H54 (cell line): ENCODE measurements around the gene HLF.
"Not testable (repeated sequence)": the region's sequence is repeated elsewhere in the genome, so short reads cannot be mapped to it uniquely, and the experiment has no call there.

Experiments
- DNase-seq: peaks from one replicate; pipeline ENCODE4 v3.0.0; 2011; ENCODE audit warnings: low spot score, mixed read lengths; ENCODE audit not compliant: insufficient read length
- FAIRE-seq: peaks from 3 replicates; lab custom pipeline; 2011; peaks lifted over from hg19 to GRCh38; lab: Jason Lieb, UNC
- POLR2A ChIP-seq: IDR thresholded peaks from 2 replicates; pipeline ENCODE4 v1.6.1; 2011; ENCODE audit warnings: low read depth, mild to moderate bottlenecking, low read length

The HLF gene

DNA sequence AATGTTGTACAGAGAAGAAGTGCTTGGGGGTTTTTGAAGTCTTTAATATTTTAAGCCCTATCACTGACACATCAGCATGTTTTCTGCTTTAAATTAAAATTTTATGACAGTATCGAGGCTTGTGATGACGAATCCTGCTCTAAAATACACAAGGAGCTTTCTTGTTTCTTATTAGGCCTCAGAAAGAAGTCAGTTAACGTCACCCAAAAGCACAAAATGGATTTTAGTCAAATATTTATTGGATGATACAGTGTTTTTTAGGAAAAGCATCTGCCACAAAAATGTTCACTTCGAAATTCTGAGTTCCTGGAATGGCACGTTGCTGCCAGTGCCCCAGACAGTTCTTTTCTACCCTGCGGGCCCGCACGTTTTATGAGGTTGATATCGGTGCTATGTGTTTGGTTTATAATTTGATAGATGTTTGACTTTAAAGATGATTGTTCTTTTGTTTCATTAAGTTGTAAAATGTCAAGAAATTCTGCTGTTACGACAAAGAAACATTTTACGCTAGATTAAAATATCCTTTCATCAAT lies 57.8 kb downstream of the HLF start:
- FAIRE-seq = no peak
- no peak for TF ChIP-seq POLR2A
- no peak for DNase-seq

DNA sequence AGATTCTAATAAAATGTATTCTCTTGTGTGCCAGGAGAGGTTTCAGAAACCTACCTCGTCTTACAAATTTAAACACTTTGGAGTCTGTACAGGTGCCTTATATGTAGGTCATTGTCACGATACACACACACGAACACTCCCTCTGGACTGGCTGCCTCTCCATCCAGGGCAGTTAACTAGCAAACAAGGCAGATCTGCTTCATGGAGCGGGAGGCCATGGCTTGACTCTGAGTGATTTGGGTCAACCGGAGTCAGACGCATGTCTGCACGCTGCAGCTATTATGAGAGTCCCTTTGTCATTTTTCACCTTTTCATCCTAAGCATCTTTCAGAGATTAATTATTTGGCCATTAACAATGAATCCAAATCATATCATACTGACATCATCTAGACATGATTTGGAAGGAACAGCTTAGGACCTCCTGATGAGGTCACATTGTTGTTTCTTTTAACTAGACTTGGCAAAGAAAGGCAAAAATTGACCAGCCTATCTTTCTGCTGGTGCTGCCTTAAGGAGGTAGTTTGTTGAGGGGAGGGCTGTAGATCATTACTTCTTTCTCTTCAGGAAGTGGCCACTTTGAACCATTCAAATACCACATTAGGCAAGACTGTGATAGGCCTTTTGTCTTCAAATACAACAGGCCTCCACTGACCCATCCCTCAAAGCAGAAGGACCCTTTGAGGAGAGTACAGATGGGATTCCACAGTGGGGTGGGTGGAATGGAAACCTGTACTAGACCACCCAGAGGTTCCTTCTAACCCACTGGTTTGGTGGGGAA lies 58.9 kb downstream of the HLF start:
- no peak for DNase-seq
- FAIRE-seq = no peak
- no peak for TF ChIP-seq POLR2A

- no peak for DNase-seq
- TF ChIP-seq POLR2A = no peak
- no peak for FAIRE-seq
Observed at GRCh38 chr17:55324296-55324978, 59.7 kb downstream of the HLF start.

DNA sequence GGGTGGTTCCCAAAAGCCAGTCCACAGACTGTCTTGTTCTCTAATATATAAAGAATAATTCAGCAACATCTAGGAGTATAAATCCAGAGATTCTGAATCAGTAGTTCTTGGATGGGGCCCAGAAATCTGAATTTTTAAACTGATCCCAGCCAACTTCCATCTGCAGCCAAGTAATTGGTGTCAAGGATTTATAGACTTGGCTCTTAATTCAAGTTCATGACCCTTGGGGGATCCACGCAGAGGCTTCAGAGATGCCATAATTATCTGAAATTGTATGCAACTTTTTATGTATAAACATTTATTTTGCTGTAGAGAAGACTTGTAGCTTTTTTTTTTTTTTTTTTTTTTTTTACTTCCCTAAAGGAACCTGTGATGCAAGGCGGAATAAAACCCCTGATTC lies 60.6 kb downstream of the HLF start:
- no peak for DNase-seq
- TF ChIP-seq POLR2A = no peak
- no peak for FAIRE-seq

DNA sequence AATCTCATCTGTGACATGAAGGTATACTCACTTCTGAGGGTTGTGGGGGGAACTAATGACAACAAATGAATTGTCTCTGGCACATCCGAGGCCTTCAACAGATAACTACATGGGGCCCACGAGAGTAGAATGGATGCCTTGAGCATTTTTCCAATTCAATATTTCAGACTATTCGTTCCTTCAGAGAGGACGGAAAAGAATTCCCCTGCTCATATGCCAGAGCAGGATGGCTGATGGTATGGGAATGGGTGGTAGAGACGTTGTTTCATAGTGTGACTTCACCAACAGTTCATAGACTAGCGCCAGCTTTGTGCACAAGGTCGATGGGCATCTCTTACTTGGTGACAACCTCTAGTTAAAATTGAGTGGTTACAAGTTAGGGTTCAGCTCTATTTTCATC lies 61.3 kb downstream of the HLF start:
- DNase-seq (no peak), FAIRE-seq (no peak)
- no peak for TF ChIP-seq POLR2A

DNA sequence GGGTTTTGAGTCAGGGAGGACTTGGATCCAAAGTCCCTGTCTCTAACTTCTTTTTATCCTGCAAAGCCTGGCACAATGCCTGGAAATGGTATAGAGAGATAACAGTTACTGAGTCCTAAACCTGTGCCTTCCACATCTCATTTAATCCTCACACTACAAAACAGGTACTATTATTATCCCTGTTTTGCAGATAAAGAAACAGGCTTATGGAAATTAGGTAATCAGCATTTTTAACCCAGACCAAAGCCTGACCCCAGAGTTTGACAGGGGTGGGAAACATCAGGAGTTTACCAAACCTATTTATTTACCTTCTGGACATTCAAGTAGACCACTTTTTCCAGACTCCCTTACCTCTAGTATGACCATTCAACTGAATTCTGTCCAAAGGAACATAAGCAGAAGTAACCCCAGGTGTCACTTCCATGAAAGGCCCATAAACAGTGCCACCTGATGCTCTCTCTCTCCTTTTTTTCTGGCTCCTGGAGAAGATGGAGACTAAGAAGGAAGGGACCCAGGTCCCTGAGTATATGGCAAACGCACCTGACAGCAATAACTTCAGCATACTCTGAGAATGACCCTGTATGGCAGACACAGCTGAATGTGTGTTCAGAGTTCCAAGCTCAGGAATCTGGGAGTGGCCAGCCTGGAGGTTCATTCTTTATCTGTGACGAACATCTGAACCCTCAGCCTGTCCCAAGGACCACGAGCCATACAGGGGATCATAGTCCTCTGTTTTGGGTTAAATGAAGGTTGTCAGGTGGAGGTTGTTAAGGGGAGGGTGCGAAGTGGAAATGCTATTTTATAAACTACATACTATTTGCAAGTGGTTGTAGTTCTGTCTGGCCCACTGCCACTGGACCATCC lies 62.7 kb downstream of the HLF start:
- TF ChIP-seq POLR2A = no peak
- FAIRE-seq (no peak), DNase-seq (no peak)

DNA sequence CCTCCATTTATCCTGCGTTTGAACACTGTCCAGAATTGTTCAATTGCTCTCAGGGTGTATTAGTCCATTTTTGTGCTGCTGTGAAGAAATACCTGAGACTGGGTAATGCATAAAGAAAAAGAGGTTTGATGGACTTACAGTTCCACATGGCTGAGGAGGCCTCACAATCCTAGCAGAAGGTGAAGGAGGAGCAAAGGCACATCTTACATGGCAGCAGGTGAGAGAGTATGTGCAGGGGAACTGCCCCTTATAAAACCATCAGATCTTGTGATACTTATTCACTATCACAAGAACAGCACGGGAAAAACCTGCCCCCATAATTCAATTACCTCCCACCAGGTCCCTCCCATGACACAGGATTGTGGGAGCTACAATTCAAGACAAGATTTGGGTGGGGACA lies 63.8 kb downstream of the HLF start:
- DNase-seq, FAIRE-seq: not testable (repeated sequence)

DNA sequence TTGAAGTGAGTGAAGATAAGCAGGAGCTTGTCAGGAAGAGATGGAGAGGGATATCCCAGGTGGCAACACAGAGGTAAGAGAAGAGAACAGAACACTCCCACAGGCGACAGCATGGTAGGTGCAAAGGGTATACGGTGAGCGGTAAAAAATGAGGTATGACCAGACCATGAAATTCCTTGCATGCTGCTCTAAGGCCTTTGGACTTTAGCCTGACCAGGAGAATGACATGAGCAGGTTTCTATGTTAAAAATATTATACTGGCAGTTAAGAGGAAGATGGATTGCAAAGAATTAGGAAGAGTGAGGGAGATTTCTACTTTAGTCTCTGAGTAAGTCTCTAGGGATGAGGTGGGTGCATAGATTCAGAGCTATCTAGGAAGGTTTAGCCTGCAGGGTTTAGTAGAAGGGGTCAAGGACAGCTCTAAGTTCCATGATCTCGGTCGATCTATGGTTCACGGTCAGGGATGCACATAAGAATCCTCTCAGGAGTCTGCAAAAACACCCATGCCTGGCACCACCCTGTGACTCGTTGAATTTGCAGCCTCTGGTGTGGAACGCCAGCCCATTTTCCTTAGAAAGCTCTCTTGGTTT lies 65.7 kb downstream of the HLF start:
- no peak for FAIRE-seq
- no peak for TF ChIP-seq POLR2A
- no peak for DNase-seq

DNA sequence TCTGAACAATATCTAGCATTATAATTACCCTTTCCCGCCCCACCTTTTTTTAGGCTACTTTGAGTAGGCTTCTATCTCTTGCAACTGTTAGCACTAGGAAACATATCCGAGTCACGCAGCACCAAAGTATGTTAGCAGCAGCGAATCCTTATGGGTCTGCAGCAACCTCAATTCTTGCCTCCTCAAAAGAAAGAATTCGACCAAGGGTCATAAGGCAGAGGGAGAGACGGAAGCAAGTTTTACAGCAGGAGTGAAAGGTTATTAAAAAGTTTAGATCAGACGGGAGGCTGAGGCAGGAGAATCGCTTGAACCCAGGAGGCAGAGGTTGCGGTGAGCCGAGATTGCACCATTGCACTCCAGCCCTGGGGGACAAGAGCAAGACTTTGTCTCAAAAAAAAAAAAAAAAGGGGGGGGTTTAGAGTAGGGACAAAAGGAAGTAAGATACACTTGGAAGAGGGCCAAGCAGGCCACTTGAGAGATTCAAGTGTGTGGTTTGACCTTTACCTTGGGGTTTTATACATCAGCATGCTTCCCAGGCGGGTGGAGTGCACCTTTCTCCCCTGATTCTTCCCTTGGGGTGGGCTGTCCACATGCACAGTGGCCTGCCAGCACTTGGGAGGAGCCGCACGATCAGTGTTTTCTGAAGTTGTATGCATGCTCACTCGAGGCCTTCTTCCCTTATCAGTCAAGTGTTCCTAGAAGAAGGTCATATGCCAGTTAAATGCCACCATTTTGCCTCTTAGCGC lies 67.7 kb downstream of the HLF start:
- DNase-seq (no peak), FAIRE-seq (no peak)
- no peak for TF ChIP-seq POLR2A

DNA sequence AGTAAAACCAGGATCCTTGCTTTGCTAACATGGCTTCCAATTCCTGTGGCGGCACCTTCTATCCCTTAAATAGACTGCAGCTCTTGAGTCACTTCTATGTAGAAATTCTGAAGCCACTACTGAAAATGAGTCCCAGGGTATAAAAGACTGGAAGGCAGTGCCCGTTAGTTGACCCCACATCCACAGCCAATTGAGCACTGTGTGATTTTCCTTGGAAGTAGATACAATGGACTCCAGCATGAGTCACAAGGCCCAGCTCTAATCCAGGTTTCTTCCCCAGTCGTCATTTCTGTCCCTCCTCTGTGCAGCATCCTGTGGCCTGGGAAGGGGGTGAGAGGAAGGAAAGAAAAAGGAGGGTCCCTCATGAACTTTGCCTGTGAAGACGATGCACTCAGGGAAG lies 69.5 kb downstream of the HLF start:
- TF ChIP-seq POLR2A = no peak
- FAIRE-seq (no peak), DNase-seq (no peak)

- no peak for TF ChIP-seq POLR2A
- DNase-seq = no peak
- FAIRE-seq = no peak
Observed at GRCh38 chr17:55334881-55335540, 70.3 kb downstream of the HLF start.

GRCh38 chr17:55335625-55336024 lies 70.9 kb downstream of the HLF start:
- TF ChIP-seq POLR2A = no peak
- FAIRE-seq (no peak), DNase-seq (no peak)
